ENCODE data around the gene CLASP1.
A peak's percentile ranks its signal among the peaks of the same experiment; 100 is the strongest.
"Not testable (repeated sequence)": the region's sequence is repeated elsewhere in the genome, so short reads cannot be mapped to it uniquely, and the experiment has no call there.

CLASP1 gene

GRCh38 chr2:121649149-121649595 is at the start of gene CLASP1:
Gene CLASP1, minus strand, starts transcription at chr2:121649462. Its CDS starts 43,567 bp downstream, at chr2:121605895.
- DNase-seq (ENCODE audit: low spot score): no peak

- DNase-seq (ENCODE audit: low spot score): no peak
These were observed 49.2 kb upstream of the CLASP1 start for GRCh38 chr2:121698318-121698930.

GRCh38 chr2:121697108-121697631 is 47.9 kb upstream of the CLASP1 start:
- DNase-seq (ENCODE audit: low spot score): no peak

- DNase-seq (ENCODE audit: low spot score): no peak
These were observed 47.2 kb upstream of the CLASP1 start for GRCh38 chr2:121696410-121696930.

- DNase-seq (ENCODE audit: low spot score): no peak
These were observed 45.8 kb upstream of the CLASP1 start for GRCh38 chr2:121695171-121695451.

- no peak for DNase-seq (ENCODE audit: low spot score)
These were observed 45.3 kb upstream of the CLASP1 start for GRCh38 chr2:121694398-121695170.

- not testable (repeated sequence) for DNase-seq (ENCODE audit: low spot score)
These were observed 41.3 kb upstream of the CLASP1 start for GRCh38 chr2:121690572-121690971.

- DNase-seq (ENCODE audit: low spot score): no peak
These were observed 40.8 kb upstream of the CLASP1 start for GRCh38 chr2:121690095-121690494.

- peak; percentile 17 for DNase-seq (ENCODE audit: low spot score)
These were observed 40.1 kb upstream of the CLASP1 start for GRCh38 chr2:121689356-121689755.

- DNase-seq (ENCODE audit: low spot score): no peak
These were observed 39.6 kb upstream of the CLASP1 start for GRCh38 chr2:121688820-121689219.

GRCh38 chr2:121686902-121687301 is 37.6 kb upstream of the CLASP1 start:
- no peak for DNase-seq (ENCODE audit: low spot score)

- DNase-seq (ENCODE audit: low spot score): no peak
These were observed 37.0 kb upstream of the CLASP1 start for GRCh38 chr2:121686218-121686617.

- DNase-seq (ENCODE audit: low spot score): no peak
These were observed 33.4 kb upstream of the CLASP1 start for GRCh38 chr2:121682396-121683298.

- DNase-seq (ENCODE audit: low spot score): no peak
These were observed 28.6 kb upstream of the CLASP1 start for GRCh38 chr2:121677855-121678254.

- DNase-seq (ENCODE audit: low spot score): not testable (repeated sequence)
These were observed 22.4 kb upstream of the CLASP1 start for GRCh38 chr2:121671621-121672020.

GRCh38 chr2:121670181-121670580 is 20.9 kb upstream of the CLASP1 start:
- DNase-seq (ENCODE audit: low spot score): no peak

- DNase-seq (ENCODE audit: low spot score): no peak
These were observed 18.4 kb upstream of the CLASP1 start for GRCh38 chr2:121667618-121668017.

GRCh38 chr2:121666042-121666441 is 16.8 kb upstream of the CLASP1 start:
- DNase-seq (ENCODE audit: low spot score): no peak

GRCh38 chr2:121665504-121665903 is 16.2 kb upstream of the CLASP1 start:
- no peak for DNase-seq (ENCODE audit: low spot score)

GRCh38 chr2:121664713-121665112 is 15.5 kb upstream of the CLASP1 start:
- DNase-seq (ENCODE audit: low spot score): no peak

GRCh38 chr2:121664086-121664485 is 14.8 kb upstream of the CLASP1 start:
- DNase-seq (ENCODE audit: low spot score): no peak

- no peak for DNase-seq (ENCODE audit: low spot score)
These were observed 14.2 kb upstream of the CLASP1 start for GRCh38 chr2:121663434-121663833.

Measured in SW480 (cell line).